Right lobe of liver (tissue), 4 donors: Measurements from ENCODE around the gene SH3PXD2A.

Source experiments
- CTCF ChIP-seq, 4 donors: fragments of 200-600 bp in 3 of 4; fragments of 450-650 bp in 1 of 4; IDR thresholded peaks; one replicate each; pipeline versions ENCODE4 v1.5.1 to v1.8.0; 2016 to 2022; ENCODE audit warnings: antibody characterized with exemption in 4 of 4, mild to moderate bottlenecking in 2 of 4
- POLR2A ChIP-seq: fragments of 450-650 bp; IDR thresholded peaks from one replicate; pipeline ENCODE4 v1.6.1; 2017; ENCODE audit warnings: antibody characterized with exemption, mild to moderate bottlenecking
- donor health status: DM: no; HTN: no; CAD: no.
- donor health status: DM: no; HTN: no; CAD: no.
- donor health status: DM: no; HTN: yes; CAD: no.

GRCh38 chr10:103682631-103683030 lies 172.7 kb downstream of the SH3PXD2A start:
- TF ChIP-seq CTCF (IDR thresholded peaks at IDR 0.05) (no peak), POLR2A (no peak)
